Astrocyte (in vitro differentiated cells and primary cell): ENCODE data around the gene EXOC6. TPM values are rescaled to one million over a fixed set of nuclear protein-coding genes. Genes with fewer than 3 reads are reported as not detected.

Source experiments
- DNase-seq: peaks from one replicate; pipeline ENCODE4 v3.0.0-alpha.2; 2010; ENCODE audit warnings: low read depth
- FAIRE-seq: peaks from 2 replicates; lab custom pipeline; 2011; peaks lifted over from hg19 to GRCh38; lab: Jason Lieb, UNC
- H2AFZ ChIP-seq: 2 replicates; pipeline ENCODE4 v1.6.0; 2012; ENCODE audit warnings: low read depth, low read length, inconsistent platforms
- H3K27ac ChIP-seq: 2 replicates; pipeline ENCODE4 v1.5.1; 2011; ENCODE audit warnings: low read depth, low read length, inconsistent platforms
- H3K27me3 ChIP-seq: 2 replicates; pipeline ENCODE4 v1.6.0; 2011; ENCODE audit warnings: low read length, inconsistent platforms; ENCODE audit not compliant: insufficient read depth
- H3K36me3 ChIP-seq: 2 replicates; pipeline ENCODE4 v1.5.1; 2011; ENCODE audit warnings: low read length, inconsistent platforms; ENCODE audit not compliant: insufficient read depth
- H3K4me1 ChIP-seq: 2 replicates; pipeline ENCODE4 v1.5.1; 2011; ENCODE audit warnings: low read length, inconsistent platforms; ENCODE audit not compliant: insufficient read depth
- H3K4me2 ChIP-seq: 2 replicates; pipeline ENCODE4 v1.6.0; 2012; ENCODE audit warnings: low read length, inconsistent platforms
- H3K4me3 ChIP-seq: 2 replicates; pipeline ENCODE4 v1.5.1; 2011; ENCODE audit warnings: low read depth, mild to moderate bottlenecking, low read length, inconsistent platforms; ENCODE audit not compliant: insufficient read depth
- H3K79me2 ChIP-seq: 2 replicates; pipeline ENCODE4 v1.6.0; 2012; ENCODE audit warnings: mild to moderate bottlenecking, low read length, inconsistent platforms; ENCODE audit not compliant: insufficient read depth
- H3K9ac ChIP-seq: 2 replicates; pipeline ENCODE4 v1.6.0; 2012; ENCODE audit warnings: mild to moderate bottlenecking, low read length, inconsistent platforms
- H3K9me3 ChIP-seq: 2 replicates; pipeline ENCODE4 v1.5.1; 2012; ENCODE audit warnings: low read depth, mild to moderate bottlenecking, low read length, inconsistent platforms; ENCODE audit not compliant: insufficient read depth
- H4K20me1 ChIP-seq: 2 replicates; pipeline ENCODE4 v1.6.0; 2012; ENCODE audit warnings: low read length, inconsistent platforms; ENCODE audit not compliant: insufficient read depth
- H3K27ac Mint-ChIP-seq: one replicate; pipeline ENCODE4 v1.8.0; 2021; ENCODE audit warnings: mild to moderate bottlenecking, mixed read lengths; ENCODE audit not compliant: unreplicated experiment
- H3K27me3 Mint-ChIP-seq: one replicate; pipeline ENCODE4 v1.8.0; 2021; ENCODE audit warnings: low read depth, mixed read lengths; ENCODE audit not compliant: unreplicated experiment
- H3K36me3 Mint-ChIP-seq: one replicate; pipeline ENCODE4 v1.8.0; 2021; ENCODE audit warnings: low read depth, mixed read lengths; ENCODE audit not compliant: unreplicated experiment
- H3K4me1 Mint-ChIP-seq: one replicate; pipeline ENCODE4 v1.8.0; 2021; ENCODE audit warnings: low read depth, mixed read lengths; ENCODE audit not compliant: unreplicated experiment
- H3K4me3 Mint-ChIP-seq: one replicate; pipeline ENCODE4 v1.8.0; 2021; ENCODE audit warnings: mild to moderate bottlenecking, moderate library complexity, mixed read lengths; ENCODE audit not compliant: unreplicated experiment
- H3K9me3 Mint-ChIP-seq: one replicate; pipeline ENCODE4 v1.8.0; 2021; ENCODE audit warnings: mild to moderate bottlenecking, mixed read lengths; ENCODE audit not compliant: unreplicated experiment
- EZH2 ChIP-seq: IDR thresholded peaks from 2 replicates; pipeline ENCODE4 v1.6.1; 2012; ENCODE audit warnings: mild to moderate bottlenecking, low read length, inconsistent platforms; ENCODE audit not compliant: insufficient read depth
- total RNA-seq: library from RNA; stranded (reverse); gene quantifications from 2 replicates; pipeline ENCODE4 v1.2.1, GENCODE V29; 2021
- TF ChIP-seq, protein P1 (sequence below): IDR thresholded peaks from 2 replicates; pipeline ENCODE4 v1.5.1; 2011; ENCODE audit warnings: low read depth, mild to moderate bottlenecking, inconsistent platforms, low read length, moderate library complexity; ENCODE audit not compliant: insufficient read depth

Gene EXOC6
- total RNA-seq, 1 donor from 2014 or later = 4.9 TPM

GRCh38 chr10:93069245-93069561 lies 220.9 kb downstream of the EXOC6 start:
- H3K4me2 ChIP-seq = no peak overlapping the region

GRCh38 chr10:93070378-93071176 lies 222.3 kb downstream of the EXOC6 start:
- no peak for FAIRE-seq
- Histone ChIP-seq H3K27me3 (peaks cover 90% of the 10 kb centered on the region), H3K4me3 (no peak overlapping the region), H3K79me2 (no peaks in the 10 kb centered on the region), H3K4me2 (no peak overlapping the region), H3K9ac (no peak overlapping the region), H3K36me3 (no peaks in the 10 kb centered on the region), H3K27ac (no peak overlapping the region), H3K9me3 (no peaks in the 10 kb centered on the region), H4K20me1 (no peaks in the 10 kb centered on the region), H2AFZ (no peak overlapping the region), H3K4me1 (peaks cover 20% of the 10 kb centered on the region)
- Mint-ChIP-seq H3K4me1 (peaks cover 7% of the 10 kb centered on the region), H3K4me3 (no peak overlapping the region), H3K27ac (no peak overlapping the region), H3K36me3 (peaks cover 3% of the 10 kb centered on the region), H3K9me3 (peaks cover 11% of the 10 kb centered on the region), H3K27me3 (peaks cover 82% of the 10 kb centered on the region)
- no peak for TF ChIP-seq EZH2
- TF ChIP-seq, protein P1, sequence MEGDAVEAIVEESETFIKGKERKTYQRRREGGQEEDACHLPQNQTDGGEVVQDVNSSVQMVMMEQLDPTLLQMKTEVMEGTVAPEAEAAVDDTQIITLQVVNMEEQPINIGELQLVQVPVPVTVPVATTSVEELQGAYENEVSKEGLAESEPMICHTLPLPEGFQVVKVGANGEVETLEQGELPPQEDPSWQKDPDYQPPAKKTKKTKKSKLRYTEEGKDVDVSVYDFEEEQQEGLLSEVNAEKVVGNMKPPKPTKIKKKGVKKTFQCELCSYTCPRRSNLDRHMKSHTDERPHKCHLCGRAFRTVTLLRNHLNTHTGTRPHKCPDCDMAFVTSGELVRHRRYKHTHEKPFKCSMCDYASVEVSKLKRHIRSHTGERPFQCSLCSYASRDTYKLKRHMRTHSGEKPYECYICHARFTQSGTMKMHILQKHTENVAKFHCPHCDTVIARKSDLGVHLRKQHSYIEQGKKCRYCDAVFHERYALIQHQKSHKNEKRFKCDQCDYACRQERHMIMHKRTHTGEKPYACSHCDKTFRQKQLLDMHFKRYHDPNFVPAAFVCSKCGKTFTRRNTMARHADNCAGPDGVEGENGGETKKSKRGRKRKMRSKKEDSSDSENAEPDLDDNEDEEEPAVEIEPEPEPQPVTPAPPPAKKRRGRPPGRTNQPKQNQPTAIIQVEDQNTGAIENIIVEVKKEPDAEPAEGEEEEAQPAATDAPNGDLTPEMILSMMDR = no peak
- no peak for DNase-seq

More at GRCh38 chr10:93069245-93069561, 220.9 kb downstream of the EXOC6 start:
- H3K27ac Mint-ChIP-seq = no peak overlapping the region
- peaks cover 3% of the 10 kb centered on the region for H3K36me3 Mint-ChIP-seq
- no peak for FAIRE-seq
- peaks cover 16% of the 10 kb centered on the region for H3K9me3 Mint-ChIP-seq
- Histone ChIP-seq H3K4me3 (no peak overlapping the region), H3K27me3 (peaks cover 90% of the 10 kb centered on the region), H3K4me1 (peaks cover 15% of the 10 kb centered on the region), H3K36me3 (no peaks in the 10 kb centered on the region), H3K27ac (no peak overlapping the region), H4K20me1 (no peaks in the 10 kb centered on the region), H3K9ac (no peak overlapping the region), H3K9me3 (no peaks in the 10 kb centered on the region), H2AFZ (no peak overlapping the region), H3K79me2 (no peaks in the 10 kb centered on the region)
- peaks cover 3% of the 10 kb centered on the region for H3K4me1 Mint-ChIP-seq
- H3K27me3 Mint-ChIP-seq = peaks cover 82% of the 10 kb centered on the region
- H3K4me3 Mint-ChIP-seq = no peak overlapping the region
- no peak for DNase-seq
- TF ChIP-seq, protein P1 = no peak
- no peak for TF ChIP-seq EZH2

DNA sequence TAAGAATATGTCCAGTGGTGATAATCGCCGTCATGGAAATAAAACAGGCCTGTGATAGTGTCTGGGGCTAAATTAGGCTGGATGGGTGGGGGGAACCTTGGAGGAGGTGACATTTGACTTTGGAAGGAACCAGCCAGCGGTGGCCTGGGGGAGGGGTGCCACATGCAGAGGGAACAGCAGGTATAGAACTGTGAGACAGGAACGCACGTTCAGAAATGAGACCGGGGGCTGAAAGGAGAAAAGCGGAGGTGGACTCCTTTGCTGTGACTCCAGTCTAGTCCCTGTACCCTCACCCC lies 222.8 kb downstream of the EXOC6 start:
- Mint-ChIP-seq H3K36me3 (peaks cover 3% of the 10 kb centered on the region), H3K9me3 (peaks cover 9% of the 10 kb centered on the region), H3K4me1 (peaks cover 7% of the 10 kb centered on the region), H3K27me3 (peaks cover 84% of the 10 kb centered on the region), H3K27ac (no peak overlapping the region), H3K4me3 (no peak overlapping the region)
- Histone ChIP-seq H3K79me2 (no peaks in the 10 kb centered on the region), H3K4me1 (peaks cover 23% of the 10 kb centered on the region), H4K20me1 (no peaks in the 10 kb centered on the region), H3K36me3 (no peaks in the 10 kb centered on the region), H3K9ac (no peak overlapping the region), H2AFZ (no peak overlapping the region), H3K27ac (no peak overlapping the region), H3K4me2 (no peak overlapping the region), H3K27me3 (peaks cover 90% of the 10 kb centered on the region), H3K9me3 (no peaks in the 10 kb centered on the region), H3K4me3 (no peak overlapping the region)
- FAIRE-seq (no peak), DNase-seq (no peak)
- no peak for TF ChIP-seq EZH2
- TF ChIP-seq, protein P1 = no peak
